H1 (cell line): ENCODE measurements around the gene GRM8. TPM values are rescaled to one million over a fixed set of nuclear protein-coding genes. Genes with fewer than 3 reads are reported as not detected.

Source experiments
- KDM5A ChIP-seq: fragments of 200-600 bp; IDR thresholded peaks from 2 replicates; pipeline ENCODE4 v1.7.1; 2012; ENCODE audit warnings: mild to moderate bottlenecking, low read length, inconsistent platforms, mixed read lengths
- MAX ChIP-seq: IDR thresholded peaks from 2 replicates; pipeline ENCODE4 v1.6.1; 2012; ENCODE audit warnings: inconsistent platforms
- SUZ12 ChIP-seq: fragments of 200-600 bp; sonication (generic); IDR thresholded peaks from 2 replicates; pipeline ENCODE4 v1.6.1; 2012; ENCODE audit warnings: mild to moderate bottlenecking, inconsistent platforms, low read length, moderate library complexity, mixed read lengths
- polyA plus RNA-seq, 7 experiments: library from polyadenylated mRNA; depleted of rRNA in 3 of 7; stranded (reverse) in 5 of 7; unstranded in 2 of 7; fragments of >200 nt in 5 of 7; fragments of 200-250 nt in 2 of 7; gene quantifications; 1 replicate in 5 of 7; 2 replicates in 1 of 7; 4 replicates in 1 of 7; pipeline versions ENCODE4 v1.2.1 to v1.2.3, GENCODE V29; 2011 to 2013; ENCODE audit warnings: missing spikeins in 2 of 7, mixed read lengths in 2 of 7
- total RNA-seq: library from RNA; stranded (reverse); fragmentation: NEBNext Ultra II Directional; extraction: Animal tissue kit (Norgen Biotek cat#: 25700); gene quantifications from 2 replicates; pipeline ENCODE4 v1.2.1, GENCODE V29; 2021

GRM8 gene
- total and polyA plus RNA-seq, 2 of the 8 experiments (the other 6 are each of a cell fraction or from before 2014, with no cell fraction given) = 2.6 to 2.8 TPM

- peak; percentile 48; the same call in 1 of the 2 replicates for TF ChIP-seq MAX
- no peak for TF ChIP-seq KDM5A
- TF ChIP-seq SUZ12 = no peak
These were observed at the start of gene GRM8 (continued) for GRCh38 chr7:127252778-127253280.
